ENCODE results near the gene GOLGA7B. TPM values are rescaled to one million over a fixed set of nuclear protein-coding genes. Genes with fewer than 3 reads are reported as not detected.

Gene GOLGA7B
- total RNA-seq, 2 donors from 2014 or later = 0.18 to 0.27 TPM

GRCh38 chr10:97823734-97824133 lies 25.9 kb upstream of the GOLGA7B start:
- H3K27me3 Mint-ChIP-seq (ENCODE audit: insufficient read depth) = no peaks in the 10 kb centered on the region
- H3K4me3 Mint-ChIP-seq = no peak overlapping the region
- no peaks in the 10 kb centered on the region for H3K9me3 Mint-ChIP-seq
- no peaks in the 10 kb centered on the region for H3K36me3 Mint-ChIP-seq (ENCODE audit: low read depth)
- H3K36me3 ChIP-seq (ENCODE audit: control insufficient read depth, insufficient read depth, low read length) = no peaks in the 10 kb centered on the region
- 86 to 94% methylated on average over 4 to 12 of the region's 12 CpGs for WGBS, 2 experiments (ENCODE audit: insufficient coverage in 1 of 2, insufficient read length in 1 of 2)
- DNase-seq = no peak
- H3K27ac ChIP-seq (ENCODE audit: low read depth, low read length) = no peak overlapping the region
- no peak overlapping the region for H3K4me3 ChIP-seq (ENCODE audit: low read length)
- H3K9me3 ChIP-seq (ENCODE audit: control insufficient read depth, low read length) = no peaks in the 10 kb centered on the region
- peaks cover 11% of the 10 kb centered on the region for H3K4me1 Mint-ChIP-seq
- H3K27me3 ChIP-seq (ENCODE audit: control insufficient read depth, insufficient read depth, low read length, poor library complexity, severe bottlenecking) = no peaks in the 10 kb centered on the region
- no peak for TF ChIP-seq CTCF (conservative IDR thresholded peaks at IDR 0.05)
- peak overlapping the region; percentile 36 for H3K27ac Mint-ChIP-seq
- H3K9ac ChIP-seq (ENCODE audit: extremely low read depth, low read length, poor library complexity, severe bottlenecking) = no peak overlapping the region
- H3K4me1 ChIP-seq (ENCODE audit: control insufficient read depth, insufficient read depth, low read length) = peaks cover 8% of the 10 kb centered on the region

GRCh38 chr10:97825020-97825760 lies 24.5 kb upstream of the GOLGA7B start:
- no peaks in the 10 kb centered on the region for H3K27me3 Mint-ChIP-seq (ENCODE audit: insufficient read depth)

DNA sequence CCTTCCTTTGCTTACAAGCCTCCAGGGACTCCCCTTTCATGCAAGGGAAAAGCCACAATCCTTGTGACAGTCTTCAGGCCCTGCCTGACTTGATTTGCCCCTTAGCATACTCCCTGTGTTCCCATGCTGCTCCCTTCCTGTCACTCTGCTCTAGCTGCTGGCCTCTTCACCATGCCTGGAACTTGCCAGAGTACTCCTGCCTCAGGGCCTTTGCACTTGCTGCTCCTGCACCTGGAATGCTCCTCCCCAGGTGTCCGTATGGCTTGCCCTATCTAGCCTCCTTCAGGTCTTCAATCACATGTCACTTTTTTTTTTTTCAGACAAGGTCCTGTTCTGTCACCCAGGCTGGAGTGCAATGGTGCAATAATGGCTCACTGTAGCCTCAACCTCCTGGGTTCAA lies 22.8 kb upstream of the GOLGA7B start:
- WGBS, 2 experiments (ENCODE audit: insufficient coverage in 1 of 2, insufficient read length in 1 of 2) = 85 to 89% methylated on average over 1 of the region's 1 CpG
- Mint-ChIP-seq H3K4me3 (no peak overlapping the region), H3K4me1 (peaks cover 11% of the 10 kb centered on the region)

More at GRCh38 chr10:97825020-97825760, 24.5 kb upstream of the GOLGA7B start:
- no peak overlapping the region for H3K4me3 Mint-ChIP-seq
- H3K9me3 ChIP-seq (ENCODE audit: control insufficient read depth, low read length) = no peaks in the 10 kb centered on the region
- peaks cover 11% of the 10 kb centered on the region for H3K4me1 Mint-ChIP-seq
- no peak overlapping the region for H3K27ac ChIP-seq (ENCODE audit: low read depth, low read length)
- no peak for DNase-seq
- no peaks in the 10 kb centered on the region for H3K36me3 Mint-ChIP-seq (ENCODE audit: low read depth)
- H3K27me3 ChIP-seq (ENCODE audit: control insufficient read depth, insufficient read depth, low read length, poor library complexity, severe bottlenecking) = no peaks in the 10 kb centered on the region
- H3K27ac Mint-ChIP-seq = no peak overlapping the region
- H3K9me3 Mint-ChIP-seq = no peaks in the 10 kb centered on the region
- no peak for TF ChIP-seq CTCF (conservative IDR thresholded peaks at IDR 0.05)
- no peak overlapping the region for H3K4me3 ChIP-seq (ENCODE audit: low read length)
- H3K4me1 ChIP-seq (ENCODE audit: control insufficient read depth, insufficient read depth, low read length) = peaks cover 8% of the 10 kb centered on the region
- no peak overlapping the region for H3K9ac ChIP-seq (ENCODE audit: extremely low read depth, low read length, poor library complexity, severe bottlenecking)
- WGBS, 2 experiments (ENCODE audit: insufficient coverage in 1 of 2, insufficient read length in 1 of 2) = 89 to 90% methylated on average over 12 of the region's 12 CpGs
- no peaks in the 10 kb centered on the region for H3K36me3 ChIP-seq (ENCODE audit: control insufficient read depth, insufficient read depth, low read length)

More for the DNA sequence above, 22.8 kb upstream of the GOLGA7B start:
- Histone ChIP-seq H3K27me3 (ENCODE audit: control insufficient read depth, insufficient read depth, low read length, poor library complexity, severe bottlenecking) (no peaks in the 10 kb centered on the region), H3K36me3 (ENCODE audit: control insufficient read depth, insufficient read depth, low read length) (no peaks in the 10 kb centered on the region), H3K9me3 (ENCODE audit: control insufficient read depth, low read length) (no peaks in the 10 kb centered on the region), H3K4me3 (ENCODE audit: low read length) (no peak overlapping the region), H3K4me1 (ENCODE audit: control insufficient read depth, insufficient read depth, low read length) (peaks cover 8% of the 10 kb centered on the region), H3K27ac (ENCODE audit: low read depth, low read length) (no peak overlapping the region), H3K9ac (ENCODE audit: extremely low read depth, low read length, poor library complexity, severe bottlenecking) (no peak overlapping the region)
- no peaks in the 10 kb centered on the region for H3K9me3 Mint-ChIP-seq
- DNase-seq = no peak
- no peak overlapping the region for H3K27ac Mint-ChIP-seq
- H3K36me3 Mint-ChIP-seq (ENCODE audit: low read depth) = no peaks in the 10 kb centered on the region
- TF ChIP-seq CTCF (conservative IDR thresholded peaks at IDR 0.05) = no peak
- H3K27me3 Mint-ChIP-seq (ENCODE audit: insufficient read depth) = peaks cover 3% of the 10 kb centered on the region

All from endodermal cell (in vitro differentiated cells).